ENCODE data around the gene LBH. TPM values are rescaled to one million over a fixed set of nuclear protein-coding genes. Genes with fewer than 3 reads are reported as not detected.

The LBH gene
- total RNA-seq, 2 experiments from 2014 or later: 127 to 130 TPM

- Mint-ChIP-seq H3K4me3 (peak overlapping the region; percentile 17), H3K4me1 (ENCODE audit: low read depth) (peaks cover 81% of the 10 kb centered on the region)
Observed at GRCh38 chr2:30243231-30243630, 11.9 kb downstream of the LBH start.

GRCh38 chr2:30245364-30245763 is 14.0 kb downstream of the LBH start:
- DNase-seq: no peak
- no peak for ATAC-seq
- H3K4me3 Mint-ChIP-seq: no peak overlapping the region
- POLR2A ChIA-PET: interaction anchor here (3.0 to 23.4 kb wide), 2 partner anchors 12 to 13 kb away, joined by 9 to 440 read pairs; partner anchors contain the start of gene LBH
- CTCF ChIA-PET: interaction anchor here (0.9 to 3.2 kb wide), 8 partner anchors 9 to 466 kb away, joined by 3 to 20 read pairs (median 4); no protein-coding TSS in a partner anchor
- intact Hi-C loops (cut with micrococcal nuclease): no loop called here
- TF ChIP-seq CTCF (IDR thresholded peaks at IDR 0.05): no peak
- peaks cover 80% of the 10 kb centered on the region for H3K4me1 Mint-ChIP-seq (ENCODE audit: low read depth)
- peaks cover 78% of the 10 kb centered on the region for H3K36me3 Mint-ChIP-seq (ENCODE audit: low read depth)
- no peaks in the 10 kb centered on the region for H3K27me3 Mint-ChIP-seq
- H3K27ac Mint-ChIP-seq: peak overlapping the region; percentile 78
- H3K9me3 Mint-ChIP-seq: peaks cover 11% of the 10 kb centered on the region

More at GRCh38 chr2:30243231-30243630, 11.9 kb downstream of the LBH start:
- CTCF ChIA-PET: interaction anchor here (1.0 to 3.2 kb wide), 5 partner anchors 11 to 468 kb away, joined by 3 to 20 read pairs (median 5); partner anchors contain the start of gene LCLAT1
- H3K9me3 Mint-ChIP-seq: peaks cover 11% of the 10 kb centered on the region
- intact Hi-C loops (cut with micrococcal nuclease): no loop called here
- POLR2A ChIA-PET: interaction anchor here (0.7 to 23.4 kb wide), 4 partner anchors 11 to 24 kb away, joined by 3 to 440 read pairs (median 6); partner anchors contain the start of gene LBH
- no peak for DNase-seq
- H3K27me3 Mint-ChIP-seq: no peaks in the 10 kb centered on the region
- H3K27ac Mint-ChIP-seq: peak overlapping the region; percentile 76
- ATAC-seq: no peak
- no peak for TF ChIP-seq CTCF (IDR thresholded peaks at IDR 0.05)
- H3K36me3 Mint-ChIP-seq (ENCODE audit: low read depth): peaks cover 80% of the 10 kb centered on the region

- peak overlapping the region; percentile 90 for H3K27ac Mint-ChIP-seq
- no peak for TF ChIP-seq CTCF (IDR thresholded peaks at IDR 0.05)
- ChIA-PET CTCF (interaction anchor here (1.5 to 17.2 kb wide), 2 partner anchors 14 to 40 kb away, joined by 14 to 216 read pairs; partner anchors contain the start of gene LBH), POLR2A (interaction anchor here (1.2 to 23.4 kb wide), 3 partner anchors 16 to 88 kb away, joined by 3 to 440 read pairs (median 5); partner anchors contain the start of gene LBH)
- peak overlapping the region; percentile 3 for H3K4me3 Mint-ChIP-seq
- intact Hi-C loops (cut with micrococcal nuclease): no loop called here
- peaks cover 20% of the 10 kb centered on the region for H3K9me3 Mint-ChIP-seq
- peaks cover 88% of the 10 kb centered on the region for H3K4me1 Mint-ChIP-seq (ENCODE audit: low read depth)
- peaks cover 2% of the 10 kb centered on the region for H3K27me3 Mint-ChIP-seq
- no peak for DNase-seq
- H3K36me3 Mint-ChIP-seq (ENCODE audit: low read depth): peaks cover 84% of the 10 kb centered on the region
- ATAC-seq: no peak
Observed at GRCh38 chr2:30248791-30249190, 17.5 kb downstream of the LBH start.

GRCh38 chr2:30249354-30249753 is 18.0 kb downstream of the LBH start:
- H3K4me1 Mint-ChIP-seq (ENCODE audit: low read depth): peaks cover 88% of the 10 kb centered on the region
- H3K9me3 Mint-ChIP-seq: peaks cover 20% of the 10 kb centered on the region
- peaks cover 83% of the 10 kb centered on the region for H3K36me3 Mint-ChIP-seq (ENCODE audit: low read depth)
- intact Hi-C loops (cut with micrococcal nuclease): no loop called here
- POLR2A ChIA-PET: interaction anchor here (23.4 kb wide), 1 partner anchor 17 kb away, joined by 440 read pairs; the partner anchor contains the start of gene LBH
- peak overlapping the region; percentile 47 for H3K4me3 Mint-ChIP-seq
- no peak for TF ChIP-seq CTCF (IDR thresholded peaks at IDR 0.05)
- ATAC-seq (no peak), DNase-seq (no peak)
- CTCF ChIA-PET: interaction anchor here (0.8 to 17.2 kb wide), 4 partner anchors 14 to 457 kb away, joined by 3 to 216 read pairs (median 3); partner anchors contain the start of gene LBH
- H3K27me3 Mint-ChIP-seq: peaks cover 2% of the 10 kb centered on the region
- peak overlapping the region; percentile 90 for H3K27ac Mint-ChIP-seq

GRCh38 chr2:30250421-30250820 is 19.1 kb downstream of the LBH start:
- Mint-ChIP-seq H3K36me3 (ENCODE audit: low read depth) (peaks cover 88% of the 10 kb centered on the region), H3K27me3 (peaks cover 2% of the 10 kb centered on the region), H3K4me3 (peak overlapping the region; percentile 19), H3K4me1 (ENCODE audit: low read depth) (peaks cover 94% of the 10 kb centered on the region), H3K9me3 (peaks cover 20% of the 10 kb centered on the region), H3K27ac (peak overlapping the region; percentile 90)
- intact Hi-C loops (cut with micrococcal nuclease): no loop called here
- ChIA-PET POLR2A (interaction anchor here (0.9 to 23.4 kb wide), 2 partner anchors 12 to 19 kb away, joined by 3 to 440 read pairs; partner anchors contain the start of gene LBH), CTCF (interaction anchor here (0.7 to 17.2 kb wide), 4 partner anchors 15 to 456 kb away, joined by 3 to 216 read pairs (median 3); partner anchors contain the start of gene LBH)
- DNase-seq (peak; percentile 33), ATAC-seq (no peak)
- no peak for TF ChIP-seq CTCF (IDR thresholded peaks at IDR 0.05)
